HG03025 (cell line): ENCODE data around the gene EXO1.
"Not testable (repeated sequence)": the region's sequence is repeated elsewhere in the genome, so short reads cannot be mapped to it uniquely, and the experiment has no call there.

ENCODE experiments used
- ATAC-seq: cut with Tn5 transposase; IDR thresholded peaks from one replicate; pipeline ENCODE4 v1.9.1; 2021; ENCODE audit warnings: mild to moderate bottlenecking, moderate library complexity; ENCODE audit not compliant: unreplicated experiment, low FRiP score

Gene EXO1

DNA sequence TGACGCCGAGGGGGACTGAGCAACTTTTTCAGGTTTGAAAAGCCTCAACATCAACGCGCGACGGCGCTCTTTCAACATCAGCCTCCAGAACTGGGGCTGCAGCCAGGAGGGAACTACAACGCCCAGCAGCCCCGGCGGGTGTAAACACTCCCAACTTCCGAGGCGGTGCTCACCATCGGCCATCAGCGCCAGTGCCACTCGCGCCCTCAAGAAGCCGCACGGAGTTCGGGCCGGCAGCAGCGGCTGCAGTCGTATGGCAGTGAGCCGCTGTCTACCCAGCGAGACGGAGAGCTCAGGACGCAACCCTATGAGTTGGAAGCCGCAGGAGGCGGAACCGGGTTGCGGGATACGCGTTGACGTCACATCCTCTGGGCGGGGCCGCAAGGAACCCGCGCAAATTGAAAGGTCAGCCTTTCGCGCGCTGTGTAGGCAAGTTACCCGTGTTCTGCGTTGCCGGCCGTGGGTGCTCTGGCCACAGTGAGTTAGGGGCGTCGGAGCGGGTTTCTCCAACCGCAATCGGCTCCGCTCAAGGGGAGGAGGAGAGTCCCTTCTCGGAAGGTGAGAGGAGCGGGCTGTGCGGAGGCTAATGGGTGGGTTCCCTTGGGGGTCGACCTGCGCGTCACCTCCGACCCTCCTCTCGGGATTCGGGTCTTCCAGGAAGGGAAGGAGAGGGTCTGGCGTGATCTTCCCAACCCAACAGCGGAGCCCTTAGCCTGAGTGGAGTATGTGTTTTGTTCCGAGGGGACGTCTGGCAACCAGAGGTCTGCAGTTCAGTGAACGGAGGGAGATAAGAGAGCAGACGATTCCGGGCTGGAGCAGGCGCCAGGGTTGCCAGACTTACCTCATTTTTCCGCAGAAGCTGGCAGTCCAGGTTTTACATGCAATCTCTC, at the start of gene EXO1:
Gene EXO1, plus strand, starts transcription at position 409 of the 890 bp plus-strand sequence. CDS start 2,222 bp downstream, outside the sequence.
- ATAC-seq = peak; percentile 97

DNA sequence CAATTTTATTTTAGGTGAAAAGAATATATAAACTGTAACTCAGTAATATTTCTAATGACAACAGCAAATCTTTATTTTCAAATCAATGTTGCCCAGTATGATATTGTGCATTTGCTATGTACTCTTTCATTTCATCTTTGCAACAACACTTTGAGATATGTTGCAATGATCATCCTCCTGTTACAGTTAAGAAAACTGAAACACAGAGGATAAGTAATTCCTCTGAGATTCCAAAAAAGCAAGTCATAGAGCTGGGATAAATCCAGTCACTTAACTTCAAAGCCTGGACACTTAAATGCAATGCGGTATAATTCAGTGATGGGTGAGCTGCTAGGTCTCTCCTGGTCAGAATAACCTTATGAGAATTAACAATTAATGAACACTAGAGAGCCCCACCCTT, 48.6 kb upstream of the EXO1 start:
- ATAC-seq = no peak

DNA sequence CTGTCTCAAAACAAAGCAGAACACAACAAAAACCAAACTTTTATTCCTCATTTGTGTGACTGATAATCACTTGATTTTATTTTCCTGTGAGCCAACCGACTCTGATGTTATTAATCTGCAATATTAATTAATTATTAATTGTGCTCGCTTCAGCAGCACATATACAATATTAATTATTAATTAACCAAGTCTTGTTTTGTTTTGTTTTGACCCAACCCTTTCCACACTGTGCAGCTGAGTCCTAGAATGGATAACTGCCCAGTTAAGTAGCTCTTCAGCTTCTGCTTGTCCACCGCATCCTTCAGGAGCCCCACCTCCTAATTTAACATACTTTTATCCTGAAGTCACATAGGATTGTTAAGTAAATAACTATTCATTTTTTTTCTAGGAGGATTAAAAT, 47.4 kb upstream of the EXO1 start:
- no peak for ATAC-seq

DNA sequence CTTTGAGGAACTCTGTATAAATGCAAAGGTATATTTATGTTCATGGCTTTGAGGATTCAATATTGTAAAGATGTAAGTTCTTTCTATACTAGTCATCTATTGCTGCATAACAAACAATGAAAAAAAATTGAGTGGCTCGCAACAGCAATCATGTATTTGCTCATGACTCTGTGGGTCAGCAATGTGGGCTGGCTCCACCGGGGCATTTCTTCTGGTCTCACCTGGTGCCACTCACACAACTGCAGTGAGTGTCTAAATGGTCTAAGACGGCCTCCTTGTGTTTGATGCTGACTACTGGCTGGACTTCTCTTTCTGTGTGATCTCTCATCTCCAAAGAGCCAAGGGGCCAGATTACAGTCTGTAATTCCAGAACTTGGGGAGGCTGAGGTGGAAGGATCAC, 45.1 kb upstream of the EXO1 start:
- no peak for ATAC-seq

DNA sequence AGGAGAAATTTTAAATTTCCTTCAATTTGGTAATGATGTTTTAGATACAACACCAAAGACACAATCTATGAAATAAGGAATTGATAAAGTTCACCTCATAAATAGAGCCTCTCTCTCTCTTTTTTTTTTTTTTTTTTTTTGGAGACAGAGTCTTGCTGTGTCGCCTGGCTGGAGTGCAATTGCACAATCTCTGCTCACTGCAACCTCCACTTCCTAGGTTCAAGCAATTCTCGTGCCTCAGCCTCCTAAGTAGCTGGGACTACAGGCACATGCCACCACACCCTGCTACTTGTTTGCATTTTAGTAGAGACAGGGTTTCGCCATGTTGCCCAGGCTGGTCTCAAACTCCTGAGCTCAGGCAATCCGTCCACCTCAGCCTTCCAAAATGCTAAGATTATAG, 43.3 kb upstream of the EXO1 start:
- not testable (repeated sequence) for ATAC-seq

DNA sequence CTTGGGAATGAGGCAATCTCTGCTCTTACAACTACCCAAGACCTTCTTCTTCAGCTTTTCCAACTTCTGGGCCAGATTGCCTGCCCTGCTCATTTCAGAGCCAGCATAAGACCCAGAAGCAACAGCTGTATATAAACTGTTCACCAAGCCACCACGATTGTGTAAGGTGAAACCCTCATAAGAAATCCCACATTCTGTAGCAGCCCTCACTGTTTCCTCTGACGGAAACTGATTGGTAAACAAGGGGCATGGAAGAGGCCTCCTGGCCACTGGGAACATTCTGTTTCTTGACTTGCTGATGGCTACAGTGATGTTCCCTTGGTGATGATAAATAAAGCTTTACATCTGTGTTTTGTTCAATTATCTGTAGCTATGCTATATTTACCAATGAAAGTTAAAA, 39.7 kb upstream of the EXO1 start:
- ATAC-seq = no peak

DNA sequence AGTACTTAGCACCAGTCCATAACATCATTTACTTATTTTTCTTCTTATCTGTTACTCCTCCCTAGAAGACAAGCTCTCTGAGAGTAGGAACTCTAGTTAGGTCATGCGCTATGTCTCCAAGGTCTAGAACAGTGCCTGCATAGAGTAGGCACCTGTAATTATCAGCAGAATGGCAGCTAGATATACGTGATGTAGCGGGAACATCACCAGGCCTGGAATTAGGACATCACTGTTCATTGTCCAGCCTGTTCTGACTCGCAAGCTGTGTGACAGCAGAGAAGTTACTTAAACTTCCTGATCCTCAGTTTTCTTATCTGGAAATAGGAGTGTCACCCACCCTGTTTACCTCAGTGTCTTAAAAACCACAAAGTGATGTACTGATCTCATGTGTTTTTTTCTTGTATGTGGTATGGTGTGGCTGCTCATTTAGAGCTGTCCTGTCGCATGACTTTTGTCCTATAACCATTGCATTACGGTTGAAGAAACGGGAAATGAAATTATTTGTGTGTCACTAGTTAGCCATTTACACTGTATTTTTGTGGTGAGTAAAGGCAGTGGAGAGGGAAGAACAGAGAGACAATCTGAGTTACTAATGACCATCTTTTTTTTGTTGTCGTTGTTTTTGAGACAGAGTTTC, 37.1 kb upstream of the EXO1 start:
- ATAC-seq = peak; percentile 81

DNA sequence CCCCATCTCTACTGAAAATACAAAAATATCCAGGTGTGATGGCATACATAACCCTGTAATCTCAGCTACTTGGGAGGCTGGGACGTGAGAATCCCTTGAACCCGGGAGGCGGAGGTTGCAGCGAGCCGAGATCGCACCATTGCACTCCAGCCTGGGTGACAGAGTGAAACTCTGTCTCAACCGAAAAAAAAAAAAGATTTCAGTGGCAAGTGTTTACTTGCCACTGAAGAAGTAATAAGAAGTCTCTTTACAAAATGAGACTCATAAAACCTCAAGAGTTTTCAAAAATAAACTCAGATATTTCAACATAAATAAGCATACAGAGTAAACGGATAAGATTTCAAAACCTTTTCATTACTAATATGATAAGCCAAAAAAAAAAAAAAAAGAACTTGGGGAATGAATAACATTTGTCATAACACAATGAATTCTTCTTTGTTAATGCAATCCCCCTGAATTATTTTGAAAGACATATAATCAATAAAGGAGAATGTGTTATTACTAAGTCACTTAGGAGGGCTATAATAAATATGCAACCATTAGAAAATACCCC, 34.2 kb upstream of the EXO1 start:
- no peak for ATAC-seq

DNA sequence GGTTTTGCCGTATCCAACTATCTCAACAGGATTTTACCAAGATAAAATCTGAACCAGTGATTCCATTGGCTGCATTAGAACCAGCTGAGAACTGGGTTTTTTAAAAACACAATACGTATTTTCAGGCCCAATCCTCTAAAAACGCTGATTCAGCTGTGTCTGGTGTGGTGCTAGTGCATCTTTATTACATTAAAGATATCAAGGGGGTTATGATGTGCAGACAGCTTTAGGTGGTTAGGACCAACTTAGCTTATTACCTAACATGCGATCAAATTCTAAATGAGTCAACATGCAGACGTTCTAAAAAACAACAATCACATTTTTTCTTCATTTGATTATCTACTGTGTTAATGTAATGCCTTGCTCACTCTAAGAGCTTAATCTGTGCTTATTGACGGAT, 32.0 kb upstream of the EXO1 start:
- ATAC-seq = no peak

DNA sequence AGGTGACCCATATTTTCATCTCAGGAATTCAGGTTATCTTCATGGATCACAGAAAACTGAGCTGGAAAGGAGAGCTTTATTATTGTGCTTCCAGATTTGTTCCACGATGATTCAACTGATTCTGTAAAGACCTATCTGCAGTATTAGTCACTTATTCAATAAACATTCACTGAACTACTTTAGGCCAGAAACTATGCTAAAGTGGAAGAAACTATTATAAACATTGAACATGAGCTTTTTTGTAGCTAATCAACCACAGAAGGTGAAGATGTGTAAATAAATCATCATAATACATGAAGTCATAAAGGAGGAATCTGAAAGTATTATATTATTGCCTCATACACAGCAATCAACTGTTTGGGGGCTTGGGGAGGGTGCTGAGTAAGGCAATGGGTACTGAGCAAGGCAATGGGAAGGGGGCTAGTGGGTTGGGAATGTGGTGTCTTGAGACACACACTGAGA, 30.6 kb upstream of the EXO1 start:
- no peak for ATAC-seq

DNA sequence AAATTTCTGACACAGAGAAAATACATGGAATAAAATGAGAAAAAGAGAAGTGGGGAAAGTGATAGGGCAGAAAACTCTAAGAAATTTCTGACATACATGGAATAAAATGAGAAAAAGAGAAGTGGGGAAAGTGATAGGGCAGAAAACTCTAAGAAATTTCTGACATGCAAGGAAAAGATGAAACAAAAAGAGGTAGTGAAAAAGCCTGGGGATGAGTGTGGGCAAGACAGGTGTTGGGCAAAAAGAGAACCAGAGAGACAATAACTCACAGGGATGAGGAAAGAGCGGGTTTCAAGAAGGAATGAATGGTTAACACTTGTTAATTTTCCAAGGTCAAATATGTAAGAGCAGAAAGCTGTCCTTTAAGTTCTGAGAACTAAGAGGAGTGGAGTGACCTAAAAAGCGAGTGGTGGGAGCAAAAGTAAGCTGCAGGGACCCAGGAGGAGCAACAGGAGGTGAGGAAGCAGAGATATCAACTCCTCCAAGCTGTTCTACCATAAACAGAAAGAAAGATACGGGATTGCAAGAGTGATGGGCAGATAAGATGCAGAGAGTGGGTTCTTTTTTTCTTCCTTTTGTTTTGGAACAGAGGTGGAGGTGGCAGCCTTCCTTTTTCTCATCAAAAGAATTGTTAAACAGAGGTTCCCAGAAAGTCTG, 29.9 kb upstream of the EXO1 start:
- ATAC-seq = no peak

DNA sequence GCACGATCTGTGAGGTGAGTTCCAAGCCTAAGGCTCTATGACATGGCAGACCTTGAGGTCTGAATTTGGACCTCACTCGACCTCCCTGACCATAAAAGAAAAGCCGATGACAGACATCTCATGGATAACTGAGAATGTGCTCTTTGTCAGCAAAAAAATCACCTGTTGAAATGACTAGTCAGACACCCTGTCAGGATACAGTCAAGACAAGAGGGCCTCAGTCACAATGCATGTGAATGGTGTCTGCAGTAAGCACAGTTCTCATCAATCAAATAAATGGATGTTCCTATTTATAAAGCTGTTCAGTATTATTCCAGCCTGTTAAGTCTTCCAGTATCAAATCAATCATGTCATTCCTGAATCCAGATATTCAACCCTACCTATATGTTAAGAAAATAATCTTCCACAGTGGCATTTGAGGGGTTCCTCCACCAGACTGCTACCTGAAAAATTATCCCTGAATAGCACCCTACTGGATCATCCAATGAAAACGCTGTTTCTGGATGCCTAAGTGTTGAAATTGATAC, 28.6 kb upstream of the EXO1 start:
- ATAC-seq = no peak

DNA sequence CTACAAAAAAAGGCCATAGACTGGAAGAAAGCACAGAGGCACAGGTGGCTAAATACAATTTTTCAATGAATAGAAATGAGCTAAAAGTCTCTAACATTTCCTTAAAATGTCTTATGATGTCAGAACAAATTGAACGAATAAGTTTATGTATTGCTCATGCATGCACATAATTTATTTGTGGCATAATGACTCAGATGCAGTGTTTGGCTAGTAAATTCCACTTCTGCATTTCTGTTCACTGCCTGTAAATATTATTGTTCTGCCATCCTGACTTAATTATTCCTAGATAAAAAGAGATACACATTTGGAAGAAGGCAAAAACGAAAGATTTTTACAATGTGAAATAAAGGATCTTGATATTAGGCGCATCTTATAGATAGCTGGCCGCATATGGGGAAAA, 26.6 kb upstream of the EXO1 start:
- no peak for ATAC-seq

DNA sequence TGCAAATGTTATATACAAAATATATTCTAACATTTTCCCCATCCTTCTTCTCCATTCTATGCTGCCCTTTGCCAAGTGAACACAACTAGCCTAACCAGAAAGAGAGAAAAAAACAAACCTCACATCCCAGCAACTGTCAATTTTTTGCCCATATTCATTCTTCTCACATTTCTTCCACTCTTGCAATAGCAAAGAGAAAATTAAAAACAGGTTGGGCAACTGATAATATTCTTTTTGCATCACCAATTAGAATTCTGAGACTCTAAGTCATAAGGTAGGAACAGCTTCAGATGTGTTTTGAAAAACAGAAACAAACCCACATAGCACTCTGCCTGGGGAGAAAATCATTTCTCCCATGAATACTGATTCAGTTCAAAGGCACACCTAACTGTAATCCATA, 25.2 kb upstream of the EXO1 start:
- ATAC-seq = no peak

DNA sequence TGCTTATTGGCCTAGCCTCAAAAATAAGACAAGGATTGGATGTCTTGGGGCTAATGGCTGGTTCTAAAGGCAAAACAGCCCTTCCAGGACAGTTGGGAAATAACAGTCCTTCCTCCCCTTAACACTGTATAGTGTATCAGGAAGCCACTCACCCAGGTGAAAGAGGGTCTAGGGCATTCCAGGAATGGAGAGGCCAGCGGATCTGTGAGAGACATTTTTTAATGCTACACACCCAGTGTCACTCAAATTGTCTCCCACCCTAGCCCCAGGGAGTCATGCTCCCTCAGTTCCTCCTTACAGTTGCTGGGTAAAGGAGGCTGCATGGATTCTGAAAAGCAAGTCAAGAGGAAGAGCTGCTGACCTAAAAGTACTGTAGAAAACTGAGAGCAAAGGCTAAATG, 24.1 kb upstream of the EXO1 start:
- no peak for ATAC-seq

DNA sequence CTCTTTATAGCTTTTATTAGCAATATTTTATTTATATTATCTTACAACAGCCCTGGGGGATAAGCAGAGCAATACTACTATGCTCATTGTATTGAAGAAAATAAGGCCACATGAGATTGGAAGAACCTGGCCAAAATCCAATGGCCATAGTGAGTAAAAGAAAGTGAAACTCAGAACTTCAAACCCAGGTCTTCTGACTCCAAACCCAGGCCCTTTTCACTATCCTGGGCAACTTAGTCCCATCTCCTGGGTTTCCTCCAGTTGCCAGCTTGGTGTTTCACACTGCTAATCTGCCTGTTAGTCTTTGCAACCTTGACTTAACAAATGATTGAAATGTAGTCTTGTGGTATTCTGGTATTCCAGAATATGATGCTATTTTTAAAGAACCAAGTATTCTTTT, 22.4 kb upstream of the EXO1 start:
- no peak for ATAC-seq

DNA sequence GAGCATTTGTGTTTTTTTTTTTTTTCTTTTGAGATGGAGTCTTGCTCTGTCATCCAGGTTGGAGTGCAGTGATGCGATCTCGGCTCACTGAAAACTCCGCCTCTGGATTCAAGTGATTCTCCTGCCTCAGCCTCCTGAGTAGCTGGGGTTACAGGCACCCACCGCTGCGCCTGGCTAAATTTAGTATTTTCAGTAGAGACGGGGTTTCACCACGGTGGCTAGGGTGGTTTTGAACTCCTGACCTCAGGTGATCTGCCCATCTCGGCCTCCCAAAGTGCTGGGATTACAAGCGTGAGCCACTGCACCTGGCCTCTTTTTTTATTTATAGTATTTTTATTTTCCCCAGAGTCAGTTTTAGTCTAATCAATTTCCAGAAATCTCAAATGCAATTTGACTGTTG, 21.4 kb upstream of the EXO1 start:
- ATAC-seq = not testable (repeated sequence)

DNA sequence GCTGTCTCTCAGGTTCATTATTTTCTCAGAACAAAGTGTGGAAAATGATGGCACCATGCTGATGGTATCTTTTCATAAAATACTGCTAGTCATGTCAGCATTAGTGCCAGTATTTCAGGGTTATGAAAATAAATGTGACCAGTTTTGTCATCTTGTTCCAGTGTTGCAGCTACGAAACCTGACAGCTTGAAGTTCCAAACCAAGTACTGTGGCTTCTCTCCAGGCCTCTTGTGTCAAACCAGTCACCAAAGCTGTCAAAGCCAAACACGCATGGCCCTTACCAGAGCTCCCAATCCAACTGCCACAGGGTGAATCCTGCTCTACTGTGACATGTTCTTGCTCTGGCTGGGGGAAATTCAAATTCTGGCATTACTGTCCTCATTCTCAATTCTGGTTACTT, 20.7 kb upstream of the EXO1 start:
- ATAC-seq = no peak

DNA sequence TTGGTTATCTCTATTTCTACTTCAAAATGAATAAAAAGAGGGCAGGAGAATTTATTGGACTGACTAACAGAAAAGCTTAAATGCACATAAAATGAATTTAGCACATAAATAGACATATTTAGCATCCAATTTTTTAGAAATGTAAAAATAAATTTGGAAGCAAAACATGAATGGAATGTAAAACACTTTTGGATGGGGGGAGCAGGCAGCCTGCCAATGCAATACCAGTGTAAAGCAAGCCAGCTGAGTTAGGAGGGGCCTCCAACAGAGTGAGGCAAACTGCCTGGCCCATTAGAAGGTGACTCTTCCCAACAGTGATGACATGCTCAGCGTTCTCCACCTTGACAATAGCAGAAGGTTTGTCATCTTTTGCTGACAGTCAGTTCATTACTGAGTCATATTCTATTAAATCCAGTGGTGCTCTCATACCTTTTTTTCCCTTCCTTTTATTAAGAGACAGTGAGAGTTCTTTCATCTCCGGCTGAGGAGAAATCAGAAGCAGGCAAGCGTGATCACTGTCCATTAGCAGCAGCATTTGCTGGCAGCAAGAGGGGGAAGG, 19.5 kb upstream of the EXO1 start:
- ATAC-seq = no peak

DNA sequence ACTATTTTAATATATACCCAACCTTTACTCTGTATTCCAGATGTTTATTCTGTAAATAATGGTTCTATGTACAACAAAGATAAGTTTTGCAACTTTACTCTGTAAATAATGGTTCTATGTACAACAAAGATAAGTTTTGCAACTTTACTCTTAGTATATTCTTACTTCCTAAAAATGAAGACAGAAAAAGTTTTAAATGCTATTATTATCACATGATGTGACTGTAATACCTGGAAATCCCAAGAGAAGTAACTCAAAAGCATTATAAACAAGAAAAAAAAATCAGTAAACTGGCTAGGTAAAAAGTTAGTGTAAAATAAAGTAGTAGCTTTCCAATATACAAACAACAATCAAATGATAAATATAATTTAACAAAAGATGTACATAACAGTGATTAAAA, 18.5 kb upstream of the EXO1 start:
- no peak for ATAC-seq
